Measurements from ENCODE around the gene RHBDL3. TPM values are rescaled to one million over a fixed set of nuclear protein-coding genes. Genes with fewer than 3 reads are reported as not detected.

The RHBDL3 gene
- polyA plus RNA-seq, 1 experiment: 0.01 TPM

GRCh38 chr17:32356750-32357149 is 91.1 kb downstream of the RHBDL3 start:
- CTCF ChIA-PET: no interaction called here
- no peak overlapping the region for H3K4me3 ChIP-seq (ENCODE audit: low read depth, low read length)
- H3K36me3 ChIP-seq (ENCODE audit: control insufficient read depth, insufficient read depth, low read length): peaks cover 22% of the 10 kb centered on the region
- no peak for DNase-seq (ENCODE audit: low read depth)
- TF ChIP-seq, protein P1, sequence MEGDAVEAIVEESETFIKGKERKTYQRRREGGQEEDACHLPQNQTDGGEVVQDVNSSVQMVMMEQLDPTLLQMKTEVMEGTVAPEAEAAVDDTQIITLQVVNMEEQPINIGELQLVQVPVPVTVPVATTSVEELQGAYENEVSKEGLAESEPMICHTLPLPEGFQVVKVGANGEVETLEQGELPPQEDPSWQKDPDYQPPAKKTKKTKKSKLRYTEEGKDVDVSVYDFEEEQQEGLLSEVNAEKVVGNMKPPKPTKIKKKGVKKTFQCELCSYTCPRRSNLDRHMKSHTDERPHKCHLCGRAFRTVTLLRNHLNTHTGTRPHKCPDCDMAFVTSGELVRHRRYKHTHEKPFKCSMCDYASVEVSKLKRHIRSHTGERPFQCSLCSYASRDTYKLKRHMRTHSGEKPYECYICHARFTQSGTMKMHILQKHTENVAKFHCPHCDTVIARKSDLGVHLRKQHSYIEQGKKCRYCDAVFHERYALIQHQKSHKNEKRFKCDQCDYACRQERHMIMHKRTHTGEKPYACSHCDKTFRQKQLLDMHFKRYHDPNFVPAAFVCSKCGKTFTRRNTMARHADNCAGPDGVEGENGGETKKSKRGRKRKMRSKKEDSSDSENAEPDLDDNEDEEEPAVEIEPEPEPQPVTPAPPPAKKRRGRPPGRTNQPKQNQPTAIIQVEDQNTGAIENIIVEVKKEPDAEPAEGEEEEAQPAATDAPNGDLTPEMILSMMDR (IDR thresholded peaks at IDR 0.05; ENCODE audit: insufficient read depth, low read depth, low read length): no peak
- no peaks in the 10 kb centered on the region for H3K27me3 ChIP-seq (ENCODE audit: control insufficient read depth, insufficient read depth, low read length)
- POLR2A ChIA-PET: no interaction called here

GRCh38 chr17:32357615-32358014 is 92.0 kb downstream of the RHBDL3 start:
- TF ChIP-seq, protein P1 (IDR thresholded peaks at IDR 0.05; ENCODE audit: insufficient read depth, low read depth, low read length): no peak
- Histone ChIP-seq H3K4me3 (ENCODE audit: low read depth, low read length) (no peak overlapping the region), H3K36me3 (ENCODE audit: control insufficient read depth, insufficient read depth, low read length) (peaks cover 19% of the 10 kb centered on the region), H3K27me3 (ENCODE audit: control insufficient read depth, insufficient read depth, low read length) (no peaks in the 10 kb centered on the region)
- ChIA-PET POLR2A (no interaction called here), CTCF (no interaction called here)
- no peak for DNase-seq (ENCODE audit: low read depth)

DNA sequence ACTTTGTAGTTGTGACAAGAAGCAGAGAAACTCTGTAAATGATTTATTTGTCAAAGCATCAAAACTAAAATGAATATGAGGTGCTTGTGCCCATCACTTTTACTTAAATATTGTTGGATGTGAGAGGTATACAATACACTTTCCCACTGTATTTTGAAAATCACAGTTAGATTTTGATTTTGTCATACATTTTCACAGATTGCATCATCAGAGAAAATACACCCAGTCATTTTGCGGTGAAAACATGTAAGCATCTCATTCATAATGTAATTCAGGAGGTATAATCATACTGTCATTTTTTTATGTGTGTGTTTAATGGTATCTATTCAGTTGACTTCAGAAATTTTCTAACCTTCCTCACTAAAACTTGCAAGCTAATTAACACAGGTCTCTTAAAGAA is 95.6 kb downstream of the RHBDL3 start:
- no peak for DNase-seq (ENCODE audit: low read depth)
- POLR2A ChIA-PET: interaction anchor here (0.7 kb wide), 1 partner anchor 11 kb away, joined by 5 read pairs; no protein-coding TSS in a partner anchor
- CTCF ChIA-PET: no interaction called here
- Histone ChIP-seq H3K36me3 (ENCODE audit: control insufficient read depth, insufficient read depth, low read length) (peaks cover 23% of the 10 kb centered on the region), H3K4me3 (ENCODE audit: low read depth, low read length) (no peak overlapping the region), H3K27me3 (ENCODE audit: control insufficient read depth, insufficient read depth, low read length) (no peaks in the 10 kb centered on the region)
- TF ChIP-seq, protein P1 (IDR thresholded peaks at IDR 0.05; ENCODE audit: insufficient read depth, low read depth, low read length): no peak

DNA sequence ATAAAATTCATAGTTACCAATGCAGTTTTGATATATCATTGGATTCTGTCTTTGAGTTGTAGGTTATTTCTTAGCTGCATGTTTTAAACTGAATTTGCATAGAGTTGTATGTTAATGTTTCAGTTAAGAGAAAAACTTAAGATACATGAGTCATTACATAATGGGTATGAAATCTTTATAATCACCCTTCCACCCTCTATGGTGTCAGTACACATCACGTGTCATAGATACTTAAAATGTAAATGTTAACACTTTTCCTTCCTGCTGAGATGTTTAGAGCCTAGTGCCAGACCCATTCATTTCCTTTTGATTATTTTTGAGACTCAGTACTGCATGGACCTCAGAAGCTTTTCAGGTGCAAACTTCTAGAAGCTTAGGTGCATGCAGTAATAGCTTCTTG is 104.8 kb downstream of the RHBDL3 start:
- TF ChIP-seq, protein P1 (IDR thresholded peaks at IDR 0.05; ENCODE audit: insufficient read depth, low read depth, low read length): no peak
- CTCF ChIA-PET: interaction anchor here (0.8 kb wide), 1 partner anchor 39 kb away, joined by 3 read pairs; no protein-coding TSS in a partner anchor
- POLR2A ChIA-PET: no interaction called here
- DNase-seq (ENCODE audit: low read depth): no peak
- Histone ChIP-seq H3K27me3 (ENCODE audit: control insufficient read depth, insufficient read depth, low read length) (no peaks in the 10 kb centered on the region), H3K4me3 (ENCODE audit: low read depth, low read length) (no peak overlapping the region), H3K36me3 (ENCODE audit: control insufficient read depth, insufficient read depth, low read length) (peaks cover 17% of the 10 kb centered on the region)

Small RNA genes lying within 50 kb of the gene (small RNA-seq; reads per million reads assigned to genes)
- gene UBL5P2 (ENCODE audit: insufficient read length, low read depth, low replicate concordance): not detected

Other genes starting within 250 kb of the RHBDL3 start
- gene RHOT1, start 123.3 kb upstream of the RHBDL3 start, polyA plus RNA-seq (2011; rRNA removed): 27.4 and 46.3 TPM in 2 replicates
- gene C17orf75, start 76.3 kb downstream of the RHBDL3 start, polyA plus RNA-seq (2011; rRNA removed): 9.6 and 13.7 TPM in 2 replicates
- gene ZNF207, start 84.3 kb downstream of the RHBDL3 start, polyA plus RNA-seq (2011; rRNA removed): 165 and 179 TPM in 2 replicates
- 71.6 and 73.5 TPM in 2 replicates for gene PSMD11, start 178.7 kb downstream of the RHBDL3 start, polyA plus RNA-seq (2011; rRNA removed)
- 0.20 and 0.26 TPM in 2 replicates for gene CDK5R1, start 221.2 kb downstream of the RHBDL3 start, polyA plus RNA-seq (2011; rRNA removed)

All from BJ (cell line).